GM12864 (cell line): ENCODE data around the gene DOCK2.

Experiments used
- DNase-seq: peaks from one replicate; pipeline ENCODE4 v3.0.0-alpha.2; 2011; ENCODE audit warnings: low read depth
- H3K4me3 ChIP-seq: 2 replicates; pipeline ENCODE4 v1.5.1; 2011; ENCODE audit warnings: mild to moderate bottlenecking, low read depth, low read length, control low read depth
- CTCF ChIP-seq: IDR thresholded peaks from 2 replicates; pipeline ENCODE4 v1.5.1; 2011; ENCODE audit warnings: low read depth, mild to moderate bottlenecking, moderate library complexity, low read length, control low read depth, inconsistent platforms; ENCODE audit errors: missing control alignments

DOCK2 gene

GRCh38 chr5:169796731-169797130, 159.7 kb downstream of the DOCK2 start:
- no peak for TF ChIP-seq CTCF
- no peak for DNase-seq
- H3K4me3 ChIP-seq: no peak overlapping the region

- H3K4me3 ChIP-seq: no peak overlapping the region
- no peak for DNase-seq
- no peak for TF ChIP-seq CTCF
Observed at GRCh38 chr5:169797577-169797976, 160.5 kb downstream of the DOCK2 start.

GRCh38 chr5:169798438-169798837, 161.4 kb downstream of the DOCK2 start:
- DNase-seq: no peak
- TF ChIP-seq CTCF: no peak
- no peak overlapping the region for H3K4me3 ChIP-seq

- no peak for TF ChIP-seq CTCF
- H3K4me3 ChIP-seq: no peak overlapping the region
- no peak for DNase-seq
Observed at GRCh38 chr5:169798906-169799660, 162.0 kb downstream of the DOCK2 start.

- no peak for TF ChIP-seq CTCF
- DNase-seq: no peak
- no peak overlapping the region for H3K4me3 ChIP-seq
Observed at GRCh38 chr5:169801324-169801777, 164.3 kb downstream of the DOCK2 start.

- no peak for TF ChIP-seq CTCF
- H3K4me3 ChIP-seq: no peak overlapping the region
- DNase-seq: no peak
Observed at GRCh38 chr5:169801781-169802180, 164.7 kb downstream of the DOCK2 start.
